Fibroblast of gingiva (primary cell): ENCODE measurements around the gene UHRF1.
A peak's percentile ranks its signal among the peaks of the same experiment; 100 is the strongest.
"Not testable (repeated sequence)": the region's sequence is repeated elsewhere in the genome, so short reads cannot be mapped to it uniquely, and the experiment has no call there.

Experiments used
- DNase-seq: peaks from one replicate; pipeline ENCODE4 v3.0.0-alpha.2; 2011; ENCODE audit warnings: low read depth

UHRF1 gene

DNA sequence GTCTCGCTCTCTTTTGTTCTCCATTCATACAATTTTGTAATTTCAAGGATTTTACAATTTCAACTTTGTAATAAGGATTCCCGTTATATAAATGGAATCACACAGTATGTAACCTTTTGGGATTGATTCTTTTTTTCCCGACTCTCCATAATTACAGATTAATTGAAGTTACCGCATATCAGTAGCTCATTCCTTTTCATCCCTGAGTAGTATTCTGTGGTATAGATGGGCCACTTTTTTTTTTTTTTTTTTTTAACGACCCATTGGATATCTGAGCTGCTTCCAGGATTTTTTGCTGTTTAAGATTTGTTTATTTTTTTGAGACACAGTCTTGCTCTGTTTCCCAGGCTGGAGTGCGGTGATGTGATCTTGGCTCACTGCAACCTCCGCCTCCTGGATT is 27.8 kb downstream of the UHRF1 start:
- DNase-seq: no peak

- DNase-seq: not testable (repeated sequence)
Observed at GRCh38 chr19:4938461-4938860, 29.2 kb downstream of the UHRF1 start.

- DNase-seq: no peak
Observed at GRCh38 chr19:4939466-4939865, 30.2 kb downstream of the UHRF1 start.

GRCh38 chr19:4941638-4942169 is 32.4 kb downstream of the UHRF1 start:
- not testable (repeated sequence) for DNase-seq

GRCh38 chr19:4950650-4951049 is 41.3 kb downstream of the UHRF1 start:
- not testable (repeated sequence) for DNase-seq

DNA sequence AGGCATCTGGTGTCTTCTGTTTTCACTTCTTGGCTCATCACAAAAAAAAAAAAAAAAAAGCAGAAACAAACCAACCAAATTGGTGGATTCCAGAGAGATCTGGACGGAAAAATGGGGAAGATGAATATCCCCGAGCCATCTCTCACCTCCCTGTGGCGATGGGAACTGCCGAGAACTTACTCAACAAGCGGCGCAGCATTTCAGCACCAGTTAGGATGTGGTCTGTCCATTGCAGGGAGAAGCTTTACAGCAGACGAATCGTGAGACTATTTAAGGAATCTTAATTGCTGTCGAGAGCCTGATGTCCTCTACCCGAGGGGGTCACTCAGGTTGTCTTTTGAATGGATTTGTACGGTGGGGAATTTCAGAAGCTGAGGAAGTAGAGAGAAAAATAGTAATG is 42.4 kb downstream of the UHRF1 start:
- DNase-seq: no peak

DNA sequence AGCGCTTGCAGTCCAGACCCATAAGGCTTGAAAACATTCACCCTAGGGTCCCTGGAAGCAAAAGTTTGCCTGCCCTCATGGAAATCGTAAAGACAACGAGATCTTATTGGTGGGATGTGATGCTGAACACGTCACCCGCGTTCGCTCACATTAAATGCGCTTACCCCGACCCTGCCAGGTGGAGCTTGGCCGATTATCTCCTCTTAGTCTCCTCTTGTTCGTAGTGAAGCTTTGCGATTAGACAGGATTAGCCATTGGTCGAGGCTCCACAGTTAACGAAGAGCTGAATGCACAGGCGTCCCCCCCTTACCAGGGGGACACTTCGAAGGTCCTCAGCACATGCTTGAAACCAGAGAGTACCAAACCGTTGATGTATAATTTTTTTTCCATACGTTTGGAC is 43.6 kb downstream of the UHRF1 start:
- no peak for DNase-seq

- not testable (repeated sequence) for DNase-seq
Observed at GRCh38 chr19:4954320-4955149, 45.2 kb downstream of the UHRF1 start.

DNA sequence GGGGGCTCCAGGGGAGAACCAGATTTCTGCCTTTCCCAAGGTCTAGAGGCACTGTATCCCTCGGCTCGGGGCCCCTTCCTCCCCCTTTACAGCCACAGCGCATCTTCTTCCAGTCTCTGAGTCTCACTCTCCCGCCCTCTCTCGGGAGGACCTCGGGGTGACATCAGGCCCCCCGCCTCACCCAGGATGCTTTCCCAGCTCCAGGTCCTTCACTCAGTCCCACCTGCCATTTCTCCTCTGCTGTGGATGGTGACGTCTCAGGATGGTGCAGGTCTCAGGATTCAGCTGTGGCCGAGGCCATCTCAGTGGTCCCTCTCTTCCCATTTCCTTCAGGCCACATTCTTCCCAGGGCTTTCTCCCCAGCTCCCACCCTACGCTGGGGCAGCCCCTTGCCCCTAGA is 46.0 kb downstream of the UHRF1 start:
- DNase-seq: no peak

DNA sequence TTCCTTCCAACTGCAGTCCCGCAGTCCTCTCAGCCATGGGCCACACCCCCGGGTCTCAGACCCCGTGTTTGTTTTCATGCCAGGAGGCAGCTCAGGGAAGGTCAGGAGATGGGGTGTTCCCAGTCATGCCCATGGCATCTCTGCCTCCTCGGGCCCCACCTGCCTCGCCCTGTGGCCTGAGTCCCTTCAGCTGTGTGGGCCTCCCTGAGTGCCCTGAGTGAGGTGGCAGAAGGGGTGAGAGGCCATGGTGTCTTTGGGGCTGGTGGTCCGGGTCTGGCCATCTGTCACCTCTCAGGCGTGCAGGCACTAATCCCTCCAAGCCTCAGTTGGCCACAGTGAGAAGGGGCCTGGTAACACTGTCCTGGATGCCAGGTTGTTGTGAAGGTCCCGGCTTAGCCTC is 48.7 kb downstream of the UHRF1 start:
- DNase-seq: no peak

- DNase-seq: no peak
Observed at GRCh38 chr19:4962085-4962619, 52.9 kb downstream of the UHRF1 start.

GRCh38 chr19:4965061-4965460 is 55.8 kb downstream of the UHRF1 start:
- DNase-seq: no peak

- no peak for DNase-seq
Observed at GRCh38 chr19:4966591-4966990, 57.3 kb downstream of the UHRF1 start.

GRCh38 chr19:4967738-4968461 is 58.6 kb downstream of the UHRF1 start:
- peak; percentile 89 for DNase-seq

- DNase-seq: peak; percentile 100
Observed at GRCh38 chr19:4968462-4969291, 59.4 kb downstream of the UHRF1 start, which contains the start of gene KDM4B. KDM4B (plus strand) TSS chr19:4969113; CDS start chr19:5032891, 63,778 bp downstream.

- no peak for DNase-seq
Observed at GRCh38 chr19:4969292-4969771, 60.0 kb downstream of the UHRF1 start.

- no peak for DNase-seq
Observed at GRCh38 chr19:4969772-4970531, 60.7 kb downstream of the UHRF1 start.

DNA sequence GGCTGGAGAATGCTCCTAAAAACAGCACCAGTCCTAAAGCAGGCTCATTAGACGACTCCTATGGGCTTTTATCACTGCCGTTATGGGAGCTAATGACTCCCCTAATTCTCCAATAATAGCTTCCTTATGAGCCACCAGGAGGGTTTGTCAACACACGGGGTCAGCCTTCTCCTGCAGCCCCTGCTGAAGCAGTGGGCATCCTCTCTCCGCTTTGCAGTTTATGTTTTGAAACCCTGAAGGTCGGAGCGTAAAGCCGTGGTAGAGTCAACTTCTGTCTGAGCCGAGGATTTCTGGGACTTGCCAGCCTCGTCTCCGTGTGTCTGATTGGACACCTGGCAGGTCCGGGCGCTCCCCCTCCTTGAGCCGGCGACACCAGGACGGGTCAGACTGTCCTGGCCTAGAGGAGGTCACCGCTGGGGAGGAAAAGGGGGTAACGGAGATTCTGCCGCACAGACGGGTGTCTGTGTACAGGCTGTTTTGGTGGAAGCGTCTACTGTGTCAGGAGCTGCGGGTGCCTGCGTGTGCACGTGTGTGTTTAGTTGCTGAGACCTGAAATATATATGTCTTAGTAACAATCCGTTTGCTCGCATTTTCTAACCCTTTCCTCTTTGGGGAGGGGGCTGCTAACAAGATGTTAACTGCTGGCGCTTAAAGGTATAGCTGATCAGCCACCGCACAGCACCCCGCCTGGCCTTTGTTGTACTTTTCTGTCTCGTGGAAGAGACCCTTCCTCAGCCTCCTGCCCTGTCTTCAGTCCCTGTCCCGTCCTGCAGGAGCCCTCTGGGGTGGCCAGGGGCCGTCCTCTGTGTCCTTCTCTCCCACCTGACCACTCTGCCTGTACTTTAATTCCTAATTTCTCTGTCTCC is 61.5 kb downstream of the UHRF1 start:
- no peak for DNase-seq

DNA sequence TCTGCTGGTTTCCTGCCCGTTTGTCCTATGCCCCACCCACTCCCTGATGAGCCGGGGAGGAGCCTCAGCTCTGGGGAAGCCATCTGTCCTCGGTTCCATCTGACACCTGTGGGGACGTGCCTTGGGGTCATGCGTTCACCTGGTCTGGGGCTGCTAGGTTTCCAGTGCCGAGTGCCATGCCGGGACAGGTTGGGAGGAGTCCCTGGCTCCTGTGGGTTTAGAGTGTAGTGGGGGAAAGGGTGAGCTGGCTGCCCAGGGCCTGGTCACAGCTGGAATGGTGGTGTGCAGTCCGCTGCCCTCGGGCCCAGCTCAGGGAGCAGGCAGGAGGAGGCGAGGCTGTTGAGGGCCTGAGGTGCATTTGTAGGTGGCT is 62.1 kb downstream of the UHRF1 start:
- DNase-seq: no peak
